VCaP (cell line): ENCODE results near the gene CES4A.
"Not testable (repeated sequence)": the region's sequence is repeated elsewhere in the genome, so short reads cannot be mapped to it uniquely, and the experiment has no call there.

Experiments used
- H3K27ac ChIP-seq: fragments of 450-650 bp; 2 replicates; pipeline ENCODE4 v1.5.1; 2017
- CTCF ChIP-seq: fragments of 450-650 bp; conservative IDR thresholded peaks from 2 replicates; pipeline ENCODE4 v1.5.1; 2017; ENCODE audit warnings: mild to moderate bottlenecking, moderate library complexity

The CES4A gene

DNA sequence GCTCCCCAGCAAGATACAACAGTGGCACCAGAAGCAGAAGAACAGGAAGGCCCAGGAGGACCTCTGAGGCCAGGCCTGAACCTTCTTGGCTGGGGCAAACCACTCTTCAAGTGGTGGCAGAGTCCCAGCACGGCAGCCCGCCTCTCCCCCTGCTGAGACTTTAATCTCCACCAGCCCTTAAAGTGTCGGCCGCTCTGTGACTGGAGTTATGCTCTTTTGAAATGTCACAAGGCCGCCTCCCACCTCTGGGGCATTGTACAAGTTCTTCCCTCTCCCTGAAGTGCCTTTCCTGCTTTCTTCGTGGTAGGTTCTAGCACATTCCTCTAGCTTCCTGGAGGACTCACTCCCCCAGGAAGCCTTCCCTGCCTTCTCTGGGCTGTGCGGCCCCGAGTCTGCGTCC is 15.4 kb upstream of the CES4A start:
- no peak overlapping the region for H3K27ac ChIP-seq
- no peak for TF ChIP-seq CTCF

GRCh38 chr16:66973716-66974115 is 14.7 kb upstream of the CES4A start:
- no peak overlapping the region for H3K27ac ChIP-seq
- no peak for TF ChIP-seq CTCF

DNA sequence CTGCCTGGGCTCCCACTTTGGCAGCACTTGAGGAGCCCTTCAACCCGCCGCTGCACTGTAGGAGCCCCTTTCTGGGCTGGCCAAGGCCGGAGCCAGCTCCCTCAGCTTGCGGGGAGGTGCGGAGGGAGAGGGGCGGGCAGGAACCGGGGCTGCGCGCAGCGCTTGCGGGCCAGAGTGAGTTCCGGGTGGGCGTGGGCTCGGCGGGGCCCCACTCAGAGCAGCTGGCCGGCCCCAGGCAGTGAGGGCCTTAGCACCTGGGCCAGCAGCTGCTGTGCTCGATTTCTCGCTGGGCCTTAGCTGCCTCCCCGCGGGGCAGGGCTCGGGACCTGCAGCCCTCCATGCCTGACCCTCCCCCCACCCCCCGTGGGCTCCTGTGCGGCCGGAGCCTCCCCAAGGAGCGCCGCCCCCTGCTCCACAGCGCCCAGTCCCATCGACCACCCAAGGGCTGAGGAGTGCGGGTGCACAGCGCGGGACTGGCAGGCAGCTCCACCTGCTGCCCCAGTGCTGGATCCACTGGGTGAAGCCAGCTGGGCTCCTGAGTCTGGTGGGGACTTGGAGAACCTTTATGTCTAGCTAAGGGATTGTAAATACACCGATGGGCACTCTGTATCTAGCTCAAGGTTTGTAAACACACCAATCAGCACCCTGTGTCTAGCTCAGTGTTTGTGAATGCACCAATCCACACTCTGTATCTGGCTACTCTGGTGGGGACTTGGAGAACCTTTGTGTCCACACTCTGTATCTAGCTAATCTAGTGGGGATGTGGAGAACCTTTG is 14.0 kb upstream of the CES4A start:
- not testable (repeated sequence) for H3K27ac ChIP-seq

DNA sequence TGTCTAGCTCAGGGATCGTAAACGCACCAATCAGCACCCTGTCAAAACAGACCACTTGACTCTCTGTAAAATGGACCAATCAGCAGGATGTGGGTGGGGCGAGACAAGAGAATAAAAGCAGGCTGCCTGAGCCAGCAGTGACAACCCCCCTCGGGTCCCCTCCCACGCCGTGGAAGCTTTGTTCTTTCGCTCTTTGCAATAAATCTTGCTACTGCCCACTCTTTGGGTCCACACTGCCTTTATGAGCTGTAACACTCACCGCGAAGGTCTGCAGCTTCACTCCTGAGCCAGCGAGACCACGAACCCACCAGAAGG is 13.5 kb upstream of the CES4A start:
- H3K27ac ChIP-seq = not testable (repeated sequence)

GRCh38 chr16:66975302-66975893 is 13.0 kb upstream of the CES4A start:
- TF ChIP-seq CTCF = no peak
- H3K27ac ChIP-seq = no peak overlapping the region

GRCh38 chr16:66976746-66977145 is 11.6 kb upstream of the CES4A start:
- no peak overlapping the region for H3K27ac ChIP-seq

DNA sequence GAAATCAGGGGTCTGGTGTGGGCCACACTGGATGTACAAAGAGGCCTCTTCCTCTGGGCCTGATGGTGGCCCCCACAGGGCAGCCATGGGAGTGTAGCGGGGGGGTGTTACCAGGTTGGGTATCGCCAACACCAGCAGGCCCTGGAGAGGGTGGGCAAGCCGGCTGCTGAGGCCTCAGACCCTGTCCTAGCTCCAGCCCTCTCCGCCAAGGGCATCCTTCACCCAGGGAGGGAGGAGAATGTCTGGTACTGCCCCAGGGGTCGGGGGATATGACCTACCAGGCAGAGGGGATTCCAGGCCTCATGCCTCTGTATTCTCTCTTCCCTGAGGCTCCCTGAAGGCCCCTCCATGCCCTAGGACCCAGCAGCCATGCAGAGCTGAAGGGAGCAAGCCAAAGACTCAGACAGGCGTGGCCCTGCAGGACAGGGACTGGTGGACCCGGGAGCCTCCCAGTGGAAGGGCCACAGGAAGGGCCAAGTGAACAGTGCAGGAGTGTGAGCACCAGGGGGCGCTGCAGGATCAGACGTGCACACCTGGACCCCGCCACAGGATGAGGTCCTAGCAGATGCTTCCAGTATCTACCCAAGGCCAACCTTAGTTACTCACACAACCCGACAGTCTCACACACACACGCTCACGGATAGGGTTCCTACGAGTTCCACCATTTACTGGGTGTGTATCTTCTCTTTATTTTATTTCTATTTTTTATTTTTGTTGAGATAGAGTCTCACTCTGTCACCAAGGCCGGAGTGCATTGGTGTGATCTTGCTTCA is 10.9 kb upstream of the CES4A start:
- no peak overlapping the region for H3K27ac ChIP-seq

More at GRCh38 chr16:66976746-66977145, 11.6 kb upstream of the CES4A start:
- TF ChIP-seq CTCF = no peak

More for the DNA sequence above, 10.9 kb upstream of the CES4A start:
- TF ChIP-seq CTCF = peak; percentile 83
